NK-92 (cell line): ENCODE data around the gene ARFGAP2.

Experiments used
- DNase-seq: peaks from one replicate; lab custom pipeline; 2025; ENCODE audit not compliant: unreplicated experiment; lab: John Stamatoyannopoulos, UW

The ARFGAP2 gene

GRCh38 chr11:47171856-47172255 lies 4.8 kb downstream of the ARFGAP2 start:
- DNase-seq = no peak

GRCh38 chr11:47171061-47171838 lies 5.4 kb downstream of the ARFGAP2 start:
- no peak for DNase-seq

GRCh38 chr11:47166368-47166767 lies 10.3 kb downstream of the ARFGAP2 start:
- DNase-seq = no peak

- no peak for DNase-seq
Measured at GRCh38 chr11:47165253-47165840, 11.3 kb downstream of the ARFGAP2 start.

- no peak for DNase-seq
Measured at GRCh38 chr11:47164321-47164720, 12.4 kb downstream of the ARFGAP2 start.

GRCh38 chr11:47163898-47164297 lies 12.8 kb downstream of the ARFGAP2 start:
- no peak for DNase-seq

GRCh38 chr11:47163193-47163592 lies 13.5 kb downstream of the ARFGAP2 start:
- no peak for DNase-seq

GRCh38 chr11:47162426-47162825 lies 14.3 kb downstream of the ARFGAP2 start:
- DNase-seq = no peak

GRCh38 chr11:47161890-47162289 lies 14.8 kb downstream of the ARFGAP2 start:
- DNase-seq = no peak

GRCh38 chr11:47161134-47161854 lies 15.4 kb downstream of the ARFGAP2 start:
- DNase-seq = no peak

- DNase-seq = no peak
Measured at GRCh38 chr11:47160753-47161133, 15.9 kb downstream of the ARFGAP2 start.

GRCh38 chr11:47158242-47158641 lies 18.4 kb downstream of the ARFGAP2 start:
- DNase-seq = no peak

GRCh38 chr11:47157805-47158204 lies 18.9 kb downstream of the ARFGAP2 start:
- no peak for DNase-seq

- DNase-seq = no peak
Measured at GRCh38 chr11:47156951-47157350, 19.7 kb downstream of the ARFGAP2 start.

- DNase-seq = no peak
Measured at GRCh38 chr11:47156333-47156732, 20.3 kb downstream of the ARFGAP2 start.

- no peak for DNase-seq
Measured at GRCh38 chr11:47155879-47156278, 20.8 kb downstream of the ARFGAP2 start.

- no peak for DNase-seq
Measured at GRCh38 chr11:47154616-47155570, 21.8 kb downstream of the ARFGAP2 start.

GRCh38 chr11:47152953-47153950 lies 23.4 kb downstream of the ARFGAP2 start:
- no peak for DNase-seq

- DNase-seq = no peak
Measured at GRCh38 chr11:47152126-47152952, 24.3 kb downstream of the ARFGAP2 start.
